ENCODE measurements around the gene FRMD8. TPM values are rescaled to one million over a fixed set of nuclear protein-coding genes. Genes with fewer than 3 reads are reported as not detected.

The FRMD8 gene
- total and polyA plus RNA-seq, 9 of the 15 experiments (the other 6 are each of a cell fraction or from before 2014, with no cell fraction given) = 4.5 to 54.5 (median 15.8) TPM

DNA sequence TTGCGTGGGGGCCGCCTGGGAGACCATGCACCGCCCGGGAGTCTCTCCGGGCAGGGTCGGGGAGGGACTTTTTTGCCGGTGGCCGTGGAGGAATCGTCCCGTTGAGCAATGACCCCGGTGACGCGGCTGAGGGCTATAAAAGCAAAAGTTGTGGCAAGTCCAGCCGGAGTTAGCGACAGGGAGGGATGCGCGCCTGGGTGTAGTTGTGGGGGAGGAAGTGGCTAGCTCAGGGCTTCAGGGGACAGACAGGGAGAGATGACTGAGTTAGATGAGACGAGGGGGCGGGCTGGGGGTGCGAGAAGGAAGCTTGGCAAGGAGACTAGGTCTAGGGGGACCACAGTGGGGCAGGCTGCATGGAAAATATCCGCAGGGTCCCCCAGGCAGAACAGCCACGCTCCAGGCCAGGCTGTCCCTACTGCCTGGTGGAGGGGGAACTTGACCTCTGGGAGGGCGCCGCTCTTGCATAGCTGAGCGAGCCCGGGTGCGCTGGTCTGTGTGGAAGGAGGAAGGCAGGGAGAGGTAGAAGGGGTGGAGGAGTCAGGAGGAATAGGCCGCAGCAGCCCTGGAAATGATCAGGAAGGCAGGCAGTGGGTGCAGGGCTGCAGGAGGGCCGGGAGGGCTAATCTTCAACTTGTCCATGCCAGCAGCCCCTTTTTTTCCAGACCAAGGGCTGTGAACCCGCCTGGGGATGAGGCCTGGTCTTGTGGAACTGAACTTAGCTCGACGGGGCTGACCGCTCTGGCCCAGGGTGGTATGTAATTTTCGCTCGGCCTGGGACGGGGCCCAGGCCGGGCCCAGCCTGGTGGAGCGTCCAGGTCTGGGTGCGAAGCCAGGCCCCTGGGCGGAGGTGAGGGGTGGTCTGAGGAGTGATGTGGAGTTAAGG, 36.4 kb downstream of the FRMD8 start, which contains the start of gene NEAT1 (continued):
- TF ChIP-seq ZBTB2 (IDR thresholded peaks at IDR 0.05) (peak; percentile 67; the same call in 1 of the 2 replicates), DPF2 (IDR thresholded peaks at IDR 0.05) (peak; percentile 58; the same call in 1 of the 2 replicates), MTA2 (IDR thresholded peaks at IDR 0.05; ENCODE audit: low read depth) (peak; percentile 42; the same call in 1 of the 2 replicates), ZNF232 (CRISPR knock-in tag; IDR thresholded peaks at IDR 0.05) (peak; percentile 19; the same call in 1 of the 2 replicates), RFX7 (CRISPR knock-in tag; IDR thresholded peaks at IDR 0.05) (peak; percentile 99), RBM34 (IDR thresholded peaks at IDR 0.05; ENCODE audit: borderline replicate concordance, insufficient read depth, low read length) (no peak), KLF6 (CRISPR knock-in tag; IDR thresholded peaks at IDR 0.05; ENCODE audit: borderline replicate concordance) (peak; percentile 90), HMG20B (CRISPR knock-in tag; IDR thresholded peaks at IDR 0.05) (peak; percentile 100), HDAC2 (IDR thresholded peaks at IDR 0.05) (peak; percentile 85), CBFA2T3 (IDR thresholded peaks at IDR 0.05) (peak; percentile 41), PHB (CRISPR knock-in tag; IDR thresholded peaks at IDR 0.05) (peak; percentile 100), ZBTB7A (IDR thresholded peaks at IDR 0.05; ENCODE audit: borderline replicate concordance, control insufficient read depth, low read depth, low read length) (peak; percentile 94), ZNF12 (CRISPR knock-in tag; IDR thresholded peaks at IDR 0.05) (peak; percentile 77), XRCC3 (IDR thresholded peaks at IDR 0.05) (no peak), BRCA1 (IDR thresholded peaks at IDR 0.05) (no peak), BRCA1 (CRISPR knock-in tag; IDR thresholded peaks at IDR 0.05) (no peak), RUNX1 (IDR thresholded peaks at IDR 0.05; ENCODE audit: low read depth) (peak; percentile 86), MXI1 (IDR thresholded peaks at IDR 0.05; ENCODE audit: low read depth, low read length) (no peak; the same call in 1 of the 2 replicates), ZNF511 (CRISPR knock-in tag; IDR thresholded peaks at IDR 0.05) (peak; percentile 75), ZNF584 (CRISPR knock-in tag; IDR thresholded peaks at IDR 0.05; ENCODE audit: low read depth) (no peak), NR2C2 (CRISPR knock-in tag; IDR thresholded peaks at IDR 0.05) (peak; percentile 89), NR2C2 (tag; IDR thresholded peaks at IDR 0.05) (no peak), MTF1 (CRISPR knock-in tag; IDR thresholded peaks at IDR 0.05; ENCODE audit: borderline replicate concordance) (peak; percentile 16; the same call in 1 of the 2 replicates), PTTG1 (tag; IDR thresholded peaks at IDR 0.05; ENCODE audit: low read depth) (no peak), NFYB (IDR thresholded peaks at IDR 0.05; ENCODE audit: extremely low read depth, insufficient read length) (no peak), CBX1 (IDR thresholded peaks at IDR 0.05; ENCODE audit: low read depth) (peak; percentile 99), SMAD1 (IDR thresholded peaks at IDR 0.05; ENCODE audit: low read depth, low read length, partially characterized antibody) (peak; percentile 99)
- TF ChIP-seq, protein P1, sequence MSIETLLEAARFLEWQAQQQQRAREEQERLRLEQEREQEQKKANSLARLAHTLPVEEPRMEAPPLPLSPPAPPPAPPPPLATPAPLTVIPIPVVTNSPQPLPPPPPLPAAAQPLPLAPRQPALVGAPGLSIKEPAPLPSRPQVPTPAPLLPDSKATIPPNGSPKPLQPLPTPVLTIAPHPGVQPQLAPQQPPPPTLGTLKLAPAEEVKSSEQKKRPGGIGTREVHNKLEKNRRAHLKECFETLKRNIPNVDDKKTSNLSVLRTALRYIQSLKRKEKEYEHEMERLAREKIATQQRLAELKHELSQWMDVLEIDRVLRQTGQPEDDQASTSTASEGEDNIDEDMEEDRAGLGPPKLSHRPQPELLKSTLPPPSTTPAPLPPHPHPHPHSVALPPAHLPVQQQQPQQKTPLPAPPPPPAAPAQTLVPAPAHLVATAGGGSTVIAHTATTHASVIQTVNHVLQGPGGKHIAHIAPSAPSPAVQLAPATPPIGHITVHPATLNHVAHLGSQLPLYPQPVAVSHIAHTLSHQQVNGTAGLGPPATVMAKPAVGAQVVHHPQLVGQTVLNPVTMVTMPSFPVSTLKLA (conservative IDR thresholded peaks at IDR 0.05) = no peak

Data from K562 (cell line).